Bronchial epithelial cell (primary cell): ENCODE results near the gene DPP10. TPM values are rescaled to one million over a fixed set of nuclear protein-coding genes. Genes with fewer than 3 reads are reported as not detected.

Source experiments
- DNase-seq: peaks from one replicate; pipeline ENCODE4 v3.0.0-alpha.2; 2010; ENCODE audit warnings: low read depth
- FAIRE-seq: peaks from 2 replicates; lab custom pipeline; 2011; peaks lifted over from hg19 to GRCh38; lab: Jason Lieb, UNC
- H3K27me3 ChIP-seq: 2 replicates; pipeline ENCODE4 v1.5.1; 2011; ENCODE audit warnings: low read length; ENCODE audit not compliant: control insufficient read depth, insufficient read depth
- H3K36me3 ChIP-seq: 2 replicates; pipeline ENCODE4 v1.5.1; 2011; ENCODE audit warnings: low read length; ENCODE audit not compliant: control insufficient read depth, insufficient read depth
- H3K4me3 ChIP-seq: 2 replicates; pipeline ENCODE4 v1.5.1; 2011; ENCODE audit warnings: mild to moderate bottlenecking, low read depth, low read length, control low read depth
- CTCF ChIP-seq: IDR thresholded peaks from 2 replicates; pipeline ENCODE4 v1.5.1; 2011; ENCODE audit warnings: mild to moderate bottlenecking, moderate library complexity, low read length, control low read depth, inconsistent platforms; ENCODE audit not compliant: insufficient read depth, severe bottlenecking
- total RNA-seq: library from RNA; depleted of rRNA; stranded (reverse); fragments of >200 nt; gene quantifications from 2 replicates; pipeline ENCODE4 v1.2.1, GENCODE V29; 2014

The DPP10 gene
- total RNA-seq, 1 donor from 2014 or later = 0.26 TPM

GRCh38 chr2:114488841-114489530 is 46.5 kb downstream of the DPP10 start:
- DNase-seq (no peak), FAIRE-seq (no peak)
- H3K27me3 ChIP-seq = no peaks in the 10 kb centered on the region
- no peak for TF ChIP-seq CTCF
- H3K4me3 ChIP-seq = no peak overlapping the region
- H3K36me3 ChIP-seq = no peaks in the 10 kb centered on the region

DNA sequence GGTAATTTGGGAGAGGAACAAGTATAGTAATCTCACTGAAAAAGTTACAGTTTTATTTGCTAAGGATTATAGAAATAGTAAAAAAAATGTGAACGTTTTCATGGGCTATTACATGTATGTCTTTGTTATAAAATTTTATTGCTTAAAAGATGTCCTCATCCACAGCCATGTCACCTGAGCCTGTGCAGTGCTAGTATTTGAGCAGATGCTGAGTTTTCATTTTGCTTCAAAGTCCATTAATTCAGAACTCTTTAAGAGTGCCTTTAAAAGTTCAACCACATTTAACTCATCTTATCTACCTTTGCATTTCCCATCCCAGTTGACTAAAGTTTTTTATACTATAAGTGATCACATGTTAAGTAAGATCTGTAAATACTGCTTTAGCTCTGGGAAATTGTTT is 52.6 kb downstream of the DPP10 start:
- no peak for TF ChIP-seq CTCF
- no peak for DNase-seq
- no peak for FAIRE-seq

DNA sequence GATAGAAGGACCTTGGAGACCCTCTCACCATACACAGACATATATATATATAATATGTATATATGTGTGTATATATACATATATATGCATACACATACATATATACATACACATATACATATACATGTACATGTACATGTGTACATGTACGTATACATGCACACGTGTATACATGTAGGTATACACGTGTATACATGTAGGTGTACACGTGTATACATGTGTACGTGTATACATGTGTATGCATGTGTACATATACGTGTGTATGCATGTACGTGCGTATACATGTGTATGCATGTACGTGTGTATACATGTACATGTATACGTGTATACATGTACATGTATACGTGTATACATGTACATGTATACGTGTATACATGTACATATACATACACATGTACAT is 54.5 kb downstream of the DPP10 start:
- no peak for TF ChIP-seq CTCF
- no peak for FAIRE-seq
- no peak for DNase-seq
- H3K4me3 ChIP-seq = no peak overlapping the region
- no peaks in the 10 kb centered on the region for H3K36me3 ChIP-seq
- H3K27me3 ChIP-seq = no peaks in the 10 kb centered on the region

More for the DNA sequence above, 52.6 kb downstream of the DPP10 start:
- no peaks in the 10 kb centered on the region for H3K36me3 ChIP-seq
- no peak overlapping the region for H3K4me3 ChIP-seq
- H3K27me3 ChIP-seq = no peaks in the 10 kb centered on the region

DNA sequence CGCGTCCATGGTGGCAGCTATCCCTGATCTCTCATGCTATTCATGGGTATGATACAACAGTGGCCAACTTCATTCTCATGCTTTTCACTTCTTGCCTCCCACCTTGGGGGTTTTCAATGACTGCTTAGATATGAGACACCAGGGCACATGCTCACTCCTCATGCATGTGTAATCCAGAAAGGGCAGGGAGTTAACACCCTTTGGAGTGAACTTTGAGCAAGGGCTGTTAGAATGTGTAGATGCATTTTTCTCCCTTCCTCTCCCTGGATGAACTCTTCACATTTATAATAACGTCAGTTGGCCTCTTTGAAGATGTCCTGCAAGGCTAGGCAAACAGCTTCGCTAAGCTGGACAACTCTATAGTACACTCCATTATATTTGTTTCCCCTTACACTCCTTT is 56.7 kb downstream of the DPP10 start:
- Histone ChIP-seq H3K36me3 (no peaks in the 10 kb centered on the region), H3K4me3 (no peak overlapping the region), H3K27me3 (no peaks in the 10 kb centered on the region)
- no peak for DNase-seq
- FAIRE-seq = no peak
- TF ChIP-seq CTCF = no peak

GRCh38 chr2:114507744-114508143 is 65.3 kb downstream of the DPP10 start:
- Histone ChIP-seq H3K36me3 (no peaks in the 10 kb centered on the region), H3K27me3 (no peaks in the 10 kb centered on the region), H3K4me3 (no peak overlapping the region)
- DNase-seq = no peak
- TF ChIP-seq CTCF = no peak
- FAIRE-seq = no peak

GRCh38 chr2:114515882-114516281 is 73.4 kb downstream of the DPP10 start:
- no peak for DNase-seq
- Histone ChIP-seq H3K27me3 (no peaks in the 10 kb centered on the region), H3K4me3 (no peak overlapping the region), H3K36me3 (no peaks in the 10 kb centered on the region)
- FAIRE-seq = no peak
- TF ChIP-seq CTCF = no peak
